Left colon (tissue), 2 donors: ENCODE measurements around the gene RABEP1. TPM values are rescaled to one million over a fixed set of nuclear protein-coding genes. Genes with fewer than 3 reads are reported as not detected.
"Not testable (repeated sequence)": the region's sequence is repeated elsewhere in the genome, so short reads cannot be mapped to it uniquely, and the experiment has no call there.

ENCODE experiments used
- ATAC-seq: fragments of 200-7000 bp; cut with Tn5 transposase; one replicate; pipeline ENCODE4 v1.9.1; 2020; ENCODE audit warnings: mild to moderate bottlenecking, moderate library complexity
- DNase-seq, 2 donors: peaks; one replicate each; pipeline ENCODE4 v3.0.0-alpha.2; 2020
- intact Hi-C, 2 donors: fragments of 100-400 bp; cut with DNase I in 1 of 2; cut with micrococcal nuclease in 1 of 2; formaldehyde crosslinking; loops; one replicate each; pipeline versions ENCODE4 v1.11.2 to v1.14.0; 2022; cut with DNase I, micrococcal nuclease
- long read RNA-seq: library from polyadenylated mRNA; unstranded; transcript quantifications from one replicate; pipeline ENCODE4 v2.0.0, GENCODE V29; 2021
- total RNA-seq, 2 donors: library from RNA; stranded (reverse); fragmentation: NEBNext Ultra II Directional; extraction: Animal tissue kit (Norgen Biotek cat#: 25700); gene quantifications; one replicate each; pipeline ENCODE4 v1.2.1, GENCODE V29; 2021
- donor health status: DM: no; HTN: no; CAD: no.
- donor health status: DM: yes; HTN: yes; CAD: no.

Gene RABEP1
- 10 to 100 TPM; 28.1 to 29.1 TPM for total RNA-seq
- long read RNA-seq, full-length matches to known transcripts: 9 of 28 reads
- long read RNA-seq, partial matches to known transcripts: 13 of 28 reads
- long read RNA-seq, other reads (novel, unspliced or antisense): 6 of 28 reads

DNA sequence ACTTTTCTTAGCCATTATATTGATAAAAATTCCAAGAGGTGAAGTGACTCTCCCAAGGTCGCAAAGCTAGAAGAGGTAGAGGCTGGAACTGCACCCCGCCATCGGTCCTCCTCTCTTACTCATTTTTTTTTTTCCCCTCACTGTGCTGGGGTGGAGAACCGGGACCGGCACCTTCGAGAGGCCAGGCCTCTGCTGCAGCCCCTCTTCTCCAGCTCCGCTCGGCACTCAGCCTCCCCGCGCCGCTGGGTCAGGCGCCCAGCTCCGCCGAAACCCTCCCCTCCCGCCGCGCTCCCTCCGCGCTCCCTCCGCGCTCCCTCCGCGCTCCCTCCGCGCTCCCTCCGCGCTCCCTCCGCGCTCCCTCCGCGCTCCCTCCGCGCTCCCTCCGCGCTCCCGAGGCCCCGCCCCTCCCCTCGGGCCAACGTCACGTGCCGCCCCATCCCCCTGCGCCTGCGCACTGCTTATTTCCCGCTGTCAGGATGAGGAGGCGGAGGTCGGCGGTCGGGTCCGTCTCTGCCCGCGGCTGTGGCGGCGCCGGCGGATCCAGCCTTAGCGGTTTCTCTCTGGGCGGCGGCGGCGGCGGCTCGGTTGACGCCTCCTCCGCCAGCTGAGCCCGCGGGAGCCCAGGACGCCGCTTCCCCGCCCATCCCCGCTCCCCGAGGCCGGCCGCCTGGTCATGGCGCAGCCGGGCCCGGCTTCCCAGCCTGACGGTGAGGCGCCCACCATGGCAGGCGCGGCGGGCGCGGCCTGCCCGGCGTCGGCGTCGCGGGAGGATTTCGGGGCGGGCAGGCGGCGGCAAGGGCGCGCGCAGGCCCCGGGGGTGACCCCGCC, at the start of gene RABEP1:
Gene RABEP1 (plus strand): TSS at position 471 of the 828 bp plus-strand sequence. CDS start 203 bp downstream, at position 674.
- ATAC-seq (peak; percentile 91), DNase-seq (peak; percentile 90 to 94)
- intact Hi-C loops: no loop called here

DNA sequence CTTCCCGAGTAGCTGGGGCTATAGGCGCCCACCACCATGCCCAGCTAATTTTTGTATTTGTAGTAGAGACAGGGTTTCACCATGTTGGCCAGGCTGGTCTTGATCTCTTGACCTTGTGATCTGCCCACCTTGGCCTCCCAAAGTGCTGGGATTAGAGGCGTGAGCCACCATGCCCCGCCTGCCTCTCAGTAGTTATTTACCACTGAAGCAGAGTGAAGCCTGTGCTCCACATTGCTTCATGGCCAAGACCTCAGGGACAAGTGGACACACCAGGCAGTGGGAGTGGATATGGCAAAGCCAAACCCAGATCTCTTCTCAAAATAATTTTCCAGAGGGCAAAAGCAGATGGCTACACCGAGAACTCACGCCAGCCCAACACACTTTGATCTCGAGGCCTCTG, 48.6 kb upstream of the RABEP1 start:
- DNase-seq, ATAC-seq, intact Hi-C loops: not testable (repeated sequence)

DNA sequence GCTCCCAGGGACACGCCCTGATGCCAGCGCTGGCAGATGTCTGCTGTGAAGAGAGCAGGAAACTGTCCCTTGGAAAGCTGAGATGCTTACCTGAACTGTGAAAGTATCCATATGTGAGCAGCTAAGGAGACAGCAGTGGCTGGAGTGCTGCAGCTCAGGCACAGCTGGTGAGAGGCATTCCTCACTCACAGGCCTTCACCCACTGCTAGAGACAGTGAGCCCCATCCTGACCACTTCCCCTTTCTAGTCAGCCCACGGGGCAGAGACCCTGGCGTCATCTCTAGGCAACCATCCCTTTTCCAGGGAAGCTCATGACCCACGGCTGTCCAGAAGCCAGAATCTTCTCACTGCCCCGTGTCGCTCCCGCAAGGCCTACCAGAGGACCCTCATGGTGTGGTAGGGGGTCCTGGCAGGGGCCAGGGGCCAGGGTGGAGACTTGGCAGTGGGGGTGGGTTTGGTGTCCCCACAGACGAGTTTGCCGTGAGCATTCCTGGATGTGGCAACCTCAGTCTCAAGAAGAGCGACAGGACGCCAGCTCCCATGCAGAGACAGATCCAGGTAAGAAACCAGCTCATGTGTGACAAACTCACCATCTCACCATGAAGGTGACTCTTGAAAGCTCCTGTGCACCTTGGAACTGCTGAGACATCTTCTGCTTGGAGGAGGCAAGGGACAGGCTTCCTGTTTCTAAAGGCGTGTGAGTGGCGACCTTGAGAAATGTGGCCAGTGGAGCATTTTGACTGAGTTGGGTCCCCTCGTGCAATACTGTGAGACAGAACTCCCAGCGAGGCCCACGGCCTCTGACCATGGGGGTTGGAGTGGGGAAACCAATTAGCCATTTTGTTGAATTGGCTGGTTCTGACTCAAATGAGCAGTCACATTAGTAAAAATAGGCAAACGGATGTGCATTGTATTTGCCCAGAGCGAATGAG, 47.2 kb upstream of the RABEP1 start, which contains the start of gene SCIMP:
Gene SCIMP (minus strand): TSS at position 216 of the 932 bp plus-strand sequence. CDS start 105 bp downstream, at position 111.
- intact Hi-C loops: no loop called here
- DNase-seq (peak; percentile 31 to 33), ATAC-seq (no peak)

DNA sequence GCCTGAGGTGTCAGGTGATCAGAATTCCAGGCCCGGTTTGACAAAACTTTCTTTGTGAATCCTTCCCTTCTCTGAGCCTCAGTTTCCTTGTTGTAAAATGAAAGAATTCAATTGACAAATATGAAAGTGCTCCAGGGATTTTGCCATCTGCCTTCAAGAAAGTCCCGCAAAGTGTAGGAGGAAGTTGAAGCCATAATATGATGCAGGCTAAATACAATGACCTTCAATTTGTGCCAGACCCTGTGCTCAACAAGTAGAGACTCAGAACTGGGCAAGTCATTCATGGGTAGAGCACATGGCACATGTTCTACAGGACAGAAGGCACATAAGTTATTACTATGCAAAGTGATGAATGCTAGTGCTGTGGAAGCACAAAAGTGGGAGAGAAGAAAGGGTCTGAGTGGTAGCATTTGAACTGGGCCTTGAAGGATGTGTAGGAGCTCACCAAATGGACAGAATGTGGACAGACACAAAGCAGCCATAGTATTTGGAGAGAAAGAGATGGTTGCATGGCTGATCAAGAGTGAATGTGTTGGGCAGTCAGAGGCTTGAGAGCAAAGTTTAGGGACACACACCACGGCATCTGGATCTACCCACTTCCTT, 45.0 kb upstream of the RABEP1 start:
- ATAC-seq: no peak
- DNase-seq: no peak
- intact Hi-C loops: no loop called here

DNA sequence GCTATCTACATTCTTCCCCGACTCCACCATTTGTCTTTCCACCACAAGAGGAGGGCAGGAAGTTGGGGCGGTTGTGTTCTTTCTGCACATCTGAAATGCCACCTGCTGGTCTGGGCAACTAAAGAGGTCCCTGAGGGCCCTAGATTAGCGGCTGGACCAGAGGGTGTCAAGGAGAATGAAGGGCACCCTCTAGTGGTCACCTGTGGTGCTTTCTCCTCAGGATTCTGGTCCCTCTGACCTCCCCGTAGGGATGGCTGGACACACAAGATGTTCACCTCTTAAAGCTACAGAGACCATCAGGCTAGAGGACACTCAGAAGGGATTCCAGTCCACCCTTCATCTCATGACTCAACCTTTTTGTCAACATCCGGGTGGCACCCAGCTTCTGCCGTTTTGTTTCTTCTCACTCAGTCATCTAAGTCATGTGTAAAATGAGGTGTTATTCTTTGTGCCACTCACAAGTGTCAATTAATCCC, 44.5 kb upstream of the RABEP1 start:
- intact Hi-C loops: no loop called here
- ATAC-seq: peak; percentile 56
- DNase-seq: peak; percentile 40 to 70

DNA sequence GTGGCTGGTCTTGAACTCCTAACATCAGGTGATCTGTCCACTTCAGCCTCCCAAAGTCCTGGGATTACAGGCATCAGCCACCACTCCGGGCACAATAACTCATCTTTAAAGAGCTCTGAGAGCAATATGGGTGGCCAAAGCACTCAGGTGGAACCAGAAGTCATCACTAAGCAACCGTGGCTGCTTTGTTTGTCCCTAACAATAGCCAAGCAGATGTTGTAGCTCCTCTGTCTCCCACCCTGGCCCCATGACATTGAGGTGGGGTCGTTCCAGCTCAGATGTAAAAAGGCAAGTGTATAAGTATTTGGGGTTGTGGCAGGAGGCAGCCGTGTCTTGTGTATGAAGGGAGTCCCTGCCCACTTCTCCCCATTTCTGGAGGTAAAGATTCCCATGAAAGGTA, 43.8 kb upstream of the RABEP1 start:
- no peak for ATAC-seq
- intact Hi-C loops: no loop called here

DNA sequence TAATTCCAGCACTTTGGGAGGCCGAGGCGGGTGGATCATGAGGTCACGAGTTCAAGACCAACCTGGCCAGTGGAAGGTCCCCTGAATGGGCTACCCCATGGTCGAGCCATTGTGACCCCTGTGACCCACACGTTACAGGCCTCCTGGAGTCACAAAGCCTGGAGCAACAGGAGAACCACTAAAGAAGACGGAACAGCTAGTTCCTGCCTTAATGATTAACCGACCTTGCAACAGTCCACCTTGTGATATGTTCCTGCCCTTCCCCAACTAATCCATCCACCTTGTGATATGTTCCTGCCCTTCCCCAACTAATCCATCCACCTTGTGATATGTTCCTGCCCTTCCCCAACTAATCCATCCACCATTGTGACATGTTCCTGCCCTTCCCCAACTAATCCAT, 42.3 kb upstream of the RABEP1 start:
- intact Hi-C loops, ATAC-seq, DNase-seq: not testable (repeated sequence)

More for the DNA sequence above, 43.8 kb upstream of the RABEP1 start:
- no peak for DNase-seq

- peak; percentile 29 to 32 for DNase-seq
- intact Hi-C loops: no loop called here
- peak; percentile 94 for ATAC-seq
These were observed 40.0 kb upstream of the RABEP1 start for GRCh38 chr17:5241861-5242671.

- intact Hi-C loops: no loop called here
- ATAC-seq: no peak
- no peak for DNase-seq
These were observed 34.5 kb upstream of the RABEP1 start for GRCh38 chr17:5247621-5248020.

GRCh38 chr17:5248821-5249479, 33.1 kb upstream of the RABEP1 start:
- no peak for ATAC-seq
- no peak for DNase-seq
- intact Hi-C loops: no loop called here

- intact Hi-C loops: no loop called here
- ATAC-seq: peak; percentile 86
- DNase-seq: peak in 1 of 2 donors; percentile 59
These were observed 32.5 kb upstream of the RABEP1 start for GRCh38 chr17:5249615-5250014.

GRCh38 chr17:5254414-5254813, 27.7 kb upstream of the RABEP1 start:
- ATAC-seq (no peak), DNase-seq (no peak)
- intact Hi-C loops: no loop called here

DNA sequence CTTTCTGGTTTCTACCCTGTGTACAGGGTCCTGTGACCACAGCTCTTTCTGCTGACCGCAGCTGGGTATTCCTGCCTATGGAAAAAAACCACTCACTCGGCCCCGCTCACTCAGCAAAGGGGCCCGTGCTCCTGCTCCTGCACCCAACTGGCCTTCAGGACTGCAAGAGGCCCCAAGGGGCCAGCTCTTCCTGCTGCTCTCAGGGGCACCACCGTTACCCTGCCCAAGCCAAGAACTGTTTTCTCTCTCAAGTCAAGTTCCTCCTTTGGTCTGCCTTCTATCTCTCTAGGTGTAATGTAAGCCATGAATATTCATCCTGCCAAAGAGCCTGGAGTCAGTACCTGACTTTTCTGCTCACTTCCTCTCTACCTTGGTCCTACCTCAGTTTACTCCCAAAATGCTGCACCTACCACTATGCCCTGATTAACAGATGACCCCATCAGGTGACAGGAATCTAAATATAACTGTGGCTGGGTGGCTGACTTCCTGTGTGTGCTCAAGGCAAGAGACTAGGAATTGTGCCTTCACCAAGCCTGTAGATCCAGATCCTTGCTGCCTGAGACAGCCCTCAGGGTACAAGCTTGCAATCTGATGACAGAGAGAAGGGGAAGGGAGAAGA, 27.1 kb upstream of the RABEP1 start:
- intact Hi-C loops: no loop called here
- DNase-seq: no peak
- no peak for ATAC-seq

DNA sequence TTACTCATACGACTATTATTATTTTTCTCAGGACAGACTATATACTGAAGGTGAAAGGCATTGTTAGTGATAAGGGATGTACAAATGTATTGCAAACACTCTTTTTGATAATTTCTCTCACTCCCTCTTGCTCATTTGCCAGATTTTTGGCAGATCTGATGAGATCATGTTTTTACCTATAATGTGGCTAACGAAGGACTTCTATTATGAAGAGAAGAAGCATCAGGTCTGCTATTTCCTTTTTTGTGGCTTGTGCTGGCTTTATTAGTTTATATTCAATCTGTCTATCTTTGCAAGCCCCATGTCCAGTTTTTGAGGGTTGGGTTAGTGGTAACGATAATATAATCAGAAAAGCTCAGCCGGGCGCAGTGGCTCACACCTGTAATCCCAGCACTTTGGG, 25.0 kb upstream of the RABEP1 start:
- intact Hi-C loops: no loop called here
- DNase-seq: no peak
- no peak for ATAC-seq

DNA sequence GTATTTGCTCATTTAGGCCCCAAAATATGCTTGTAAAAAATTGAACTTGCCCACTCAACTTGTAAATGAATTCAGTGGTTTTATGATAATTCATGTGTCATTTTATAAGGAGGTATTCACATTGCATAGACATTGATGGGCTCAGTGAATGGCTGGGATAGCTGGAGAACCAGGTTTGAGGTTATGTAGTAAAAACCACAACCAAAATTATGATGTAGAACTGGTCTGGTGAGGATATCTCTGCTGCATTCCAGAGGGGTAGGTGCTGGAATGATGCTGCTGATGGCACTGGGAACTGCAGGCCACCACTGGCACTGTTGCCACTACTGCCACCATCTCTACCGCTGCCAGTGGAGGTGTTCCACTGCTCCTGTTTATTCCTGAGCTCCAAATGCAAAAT, 21.5 kb upstream of the RABEP1 start:
- DNase-seq: no peak
- intact Hi-C loops: no loop called here
- no peak for ATAC-seq

- no peak for DNase-seq
- ATAC-seq: peak; percentile 24
These were observed 19.6 kb upstream of the RABEP1 start for GRCh38 chr17:5262416-5262991.

DNA sequence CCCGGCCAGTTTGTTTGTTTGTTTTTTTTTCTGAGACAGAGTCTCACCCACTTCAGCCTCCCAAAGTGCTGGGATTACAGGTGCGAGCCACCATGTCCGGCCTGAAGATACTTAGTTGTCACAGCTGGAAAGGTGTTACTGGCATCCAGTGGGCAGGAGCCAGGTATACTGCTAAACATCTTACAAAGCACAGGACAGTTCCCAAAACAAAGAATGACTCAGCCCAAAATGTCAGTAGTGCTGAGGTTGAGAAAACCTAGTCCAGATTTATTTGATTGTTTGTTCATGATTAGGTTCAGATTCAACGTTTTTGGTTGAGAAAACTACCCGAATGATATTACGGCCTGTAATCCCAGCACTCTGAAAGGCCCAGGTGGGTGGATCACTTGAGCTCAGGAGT, 18.6 kb upstream of the RABEP1 start:
- intact Hi-C loops: no loop called here
- DNase-seq (no peak), ATAC-seq (no peak)

More at GRCh38 chr17:5262416-5262991, 19.6 kb upstream of the RABEP1 start:
- intact Hi-C loops: no loop called here
